GM23338 (cell line): Measurements from ENCODE around the gene KCNT2.
"Not testable (repeated sequence)": the region's sequence is repeated elsewhere in the genome, so short reads cannot be mapped to it uniquely, and the experiment has no call there.

ENCODE experiments used
- CTCF ChIP-seq, 2 experiments: fragments of 200-600 bp in 1 of 2; sonication (generic) in 1 of 2; conservative IDR thresholded peaks; 2 replicates each; pipeline versions ENCODE4 v1.5.1 to v1.6.1; 2016 to 2017; ENCODE audit warnings: antibody characterized with exemption in 2 of 2, low read depth in 2 of 2, mild to moderate bottlenecking in 2 of 2, moderate library complexity in 1 of 2
- EZH2 ChIP-seq: fragments of 200-600 bp; sonication (generic); IDR thresholded peaks from one replicate; pipeline ENCODE4 v1.8.0; 2017; ENCODE audit warnings: antibody characterized with exemption, mild to moderate bottlenecking, low read depth; ENCODE audit not compliant: unreplicated experiment
- EZH2phosphoT487 ChIP-seq: fragments of 200-600 bp; sonication (generic); IDR thresholded peaks from one replicate; pipeline ENCODE4 v1.8.1; 2018; ENCODE audit warnings: antibody characterized with exemption; ENCODE audit not compliant: unreplicated experiment
- POLR2AphosphoS5 ChIP-seq: IDR thresholded peaks from 2 replicates; pipeline ENCODE4 v1.6.1; 2016; ENCODE audit warnings: antibody characterized with exemption, low read depth
- ZNF114 ChIP-seq: fragments of 250-450 bp; sonication (Bioruptor Pico); IDR thresholded peaks from 2 replicates; pipeline ENCODE4 v1.5.0; 2020; ENCODE audit warnings: mild to moderate bottlenecking, moderate library complexity
- TF ChIP-seq, protein P1 (sequence below): IDR thresholded peaks from one replicate; pipeline ENCODE4 v1.6.1; 2018; ENCODE audit warnings: antibody characterized with exemption; ENCODE audit not compliant: unreplicated experiment

GRCh38 chr1:196504224-196504623, 104.0 kb downstream of the KCNT2 start:
- TF ChIP-seq CTCF (conservative IDR thresholded peaks at IDR 0.05; ENCODE audit: low read depth in 2 of 2); EZH2; EZH2phosphoT487; POLR2AphosphoS5; ZNF114: not testable (repeated sequence)
- TF ChIP-seq, protein P1, sequence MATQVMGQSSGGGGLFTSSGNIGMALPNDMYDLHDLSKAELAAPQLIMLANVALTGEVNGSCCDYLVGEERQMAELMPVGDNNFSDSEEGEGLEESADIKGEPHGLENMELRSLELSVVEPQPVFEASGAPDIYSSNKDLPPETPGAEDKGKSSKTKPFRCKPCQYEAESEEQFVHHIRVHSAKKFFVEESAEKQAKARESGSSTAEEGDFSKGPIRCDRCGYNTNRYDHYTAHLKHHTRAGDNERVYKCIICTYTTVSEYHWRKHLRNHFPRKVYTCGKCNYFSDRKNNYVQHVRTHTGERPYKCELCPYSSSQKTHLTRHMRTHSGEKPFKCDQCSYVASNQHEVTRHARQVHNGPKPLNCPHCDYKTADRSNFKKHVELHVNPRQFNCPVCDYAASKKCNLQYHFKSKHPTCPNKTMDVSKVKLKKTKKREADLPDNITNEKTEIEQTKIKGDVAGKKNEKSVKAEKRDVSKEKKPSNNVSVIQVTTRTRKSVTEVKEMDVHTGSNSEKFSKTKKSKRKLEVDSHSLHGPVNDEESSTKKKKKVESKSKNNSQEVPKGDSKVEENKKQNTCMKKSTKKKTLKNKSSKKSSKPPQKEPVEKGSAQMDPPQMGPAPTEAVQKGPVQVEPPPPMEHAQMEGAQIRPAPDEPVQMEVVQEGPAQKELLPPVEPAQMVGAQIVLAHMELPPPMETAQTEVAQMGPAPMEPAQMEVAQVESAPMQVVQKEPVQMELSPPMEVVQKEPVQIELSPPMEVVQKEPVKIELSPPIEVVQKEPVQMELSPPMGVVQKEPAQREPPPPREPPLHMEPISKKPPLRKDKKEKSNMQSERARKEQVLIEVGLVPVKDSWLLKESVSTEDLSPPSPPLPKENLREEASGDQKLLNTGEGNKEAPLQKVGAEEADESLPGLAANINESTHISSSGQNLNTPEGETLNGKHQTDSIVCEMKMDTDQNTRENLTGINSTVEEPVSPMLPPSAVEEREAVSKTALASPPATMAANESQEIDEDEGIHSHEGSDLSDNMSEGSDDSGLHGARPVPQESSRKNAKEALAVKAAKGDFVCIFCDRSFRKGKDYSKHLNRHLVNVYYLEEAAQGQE = not testable (repeated sequence)
